GM23248 (cell line): ENCODE data around the gene LGALS12.

Experiments
- EZH2 ChIP-seq: fragments of 200-600 bp; sonication (generic); IDR thresholded peaks from 2 replicates; pipeline ENCODE4 v1.6.1; 2018; ENCODE audit warnings: antibody characterized with exemption, mild to moderate bottlenecking; ENCODE audit not compliant: insufficient read depth, poor library complexity, severe bottlenecking
- EZH2phosphoT487 ChIP-seq: fragments of 200-600 bp; sonication (generic); IDR thresholded peaks from 2 replicates; pipeline ENCODE4 v1.6.1; 2018; ENCODE audit warnings: antibody characterized with exemption, moderate library complexity, mild to moderate bottlenecking, low read depth; ENCODE audit not compliant: insufficient read depth

- TF ChIP-seq EZH2 = no peak
- no peak for TF ChIP-seq EZH2phosphoT487
These were observed 57.5 kb downstream of the LGALS12 start, which contains the start of gene PLAAT2 for GRCh38 chr11:63563201-63564055.
